ENCODE measurements around the gene OR7C2. TPM values are rescaled to one million over a fixed set of nuclear protein-coding genes. Genes with fewer than 3 reads are reported as not detected.

OR7C2 gene
- total RNA-seq, 4 donors from 2014 or later: not detected

DNA sequence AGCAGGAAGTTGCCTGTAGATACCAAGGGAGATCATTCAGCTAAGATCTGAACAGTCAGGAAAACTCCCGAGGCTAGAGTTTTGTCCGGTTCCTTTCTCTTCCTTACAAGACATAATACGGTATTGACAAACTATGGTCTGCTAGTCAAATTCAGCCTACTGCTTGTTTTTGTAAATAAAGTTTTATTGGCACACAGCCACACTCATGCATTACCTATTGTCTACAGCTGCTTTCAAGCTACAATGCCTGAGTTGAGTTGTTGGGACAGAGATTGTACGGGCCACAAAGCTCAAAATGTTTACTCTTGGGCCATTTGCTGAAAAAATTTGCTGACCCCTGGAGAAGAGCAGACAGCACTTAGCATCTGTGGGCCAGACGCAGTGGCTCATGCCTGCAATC, 35.8 kb downstream of the OR7C2 start:
- Histone ChIP-seq H3K4me3 (no peak overlapping the region), H3K4me1 (peaks cover 3 to 12% (median 8%) of the 10 kb centered on the region in 3 donors), H3K27me3 (peaks cover 0 to 75% (median 7%) of the 10 kb centered on the region in 4 donors), H3K9me3 (no peaks in the 10 kb centered on the region), H3K36me3 (no peaks in the 10 kb centered on the region), H3K27ac (no peak overlapping the region)
- no peak for TF ChIP-seq POLR2A (IDR thresholded peaks at IDR 0.05)
- TF ChIP-seq, protein P1, sequence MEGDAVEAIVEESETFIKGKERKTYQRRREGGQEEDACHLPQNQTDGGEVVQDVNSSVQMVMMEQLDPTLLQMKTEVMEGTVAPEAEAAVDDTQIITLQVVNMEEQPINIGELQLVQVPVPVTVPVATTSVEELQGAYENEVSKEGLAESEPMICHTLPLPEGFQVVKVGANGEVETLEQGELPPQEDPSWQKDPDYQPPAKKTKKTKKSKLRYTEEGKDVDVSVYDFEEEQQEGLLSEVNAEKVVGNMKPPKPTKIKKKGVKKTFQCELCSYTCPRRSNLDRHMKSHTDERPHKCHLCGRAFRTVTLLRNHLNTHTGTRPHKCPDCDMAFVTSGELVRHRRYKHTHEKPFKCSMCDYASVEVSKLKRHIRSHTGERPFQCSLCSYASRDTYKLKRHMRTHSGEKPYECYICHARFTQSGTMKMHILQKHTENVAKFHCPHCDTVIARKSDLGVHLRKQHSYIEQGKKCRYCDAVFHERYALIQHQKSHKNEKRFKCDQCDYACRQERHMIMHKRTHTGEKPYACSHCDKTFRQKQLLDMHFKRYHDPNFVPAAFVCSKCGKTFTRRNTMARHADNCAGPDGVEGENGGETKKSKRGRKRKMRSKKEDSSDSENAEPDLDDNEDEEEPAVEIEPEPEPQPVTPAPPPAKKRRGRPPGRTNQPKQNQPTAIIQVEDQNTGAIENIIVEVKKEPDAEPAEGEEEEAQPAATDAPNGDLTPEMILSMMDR (IDR thresholded peaks at IDR 0.05): no peak
- 44 to 48% methylated on average over 5 of the region's 5 CpGs for WGBS, 2 donors
- intact Hi-C loops (cut with DNase I): no loop called here
- DNase-seq: no peak

- Histone ChIP-seq H3K9me3 (no peaks in the 10 kb centered on the region), H3K36me3 (no peaks in the 10 kb centered on the region), H3K4me3 (no peak overlapping the region), H3K27ac (no peak overlapping the region), H3K27me3 (peaks cover 0 to 77% (median 7%) of the 10 kb centered on the region in 4 donors), H3K4me1 (peaks cover 3 to 12% (median 8%) of the 10 kb centered on the region in 3 donors)
- no peak for DNase-seq
- 41 to 58% methylated on average over 5 to 6 of the region's 6 CpGs for WGBS, 2 donors
- intact Hi-C loops (cut with DNase I): no loop called here
- TF ChIP-seq POLR2A (IDR thresholded peaks at IDR 0.05): no peak
- TF ChIP-seq, protein P1 (IDR thresholded peaks at IDR 0.05): no peak
These were observed 37.0 kb downstream of the OR7C2 start for GRCh38 chr19:14978161-14978776.

- H3K27ac ChIP-seq: no peak within 1 kb of the TSS
- intact Hi-C loops (cut with DNase I): no loop called here
- no peaks in the 10 kb centered on the region for H3K36me3 ChIP-seq
- peaks cover 3 to 12% (median 8%) of the 10 kb centered on the region in 3 donors for H3K4me1 ChIP-seq
- no CpG with 5 or more reads among the region's 84 CpGs for WGBS, 2 donors
- no peak for DNase-seq
- H3K9me3 ChIP-seq: no peaks in the 10 kb centered on the region
- H3K27me3 ChIP-seq: peaks cover 0 to 81% (median 7%) of the 10 kb centered on the region in 4 donors
- peak within 1 kb of the TSS in 2 of 4 donors; percentile 34 to 42 for H3K4me3 ChIP-seq
- TF ChIP-seq, protein P1 (IDR thresholded peaks at IDR 0.05): no peak
- TF ChIP-seq POLR2A (IDR thresholded peaks at IDR 0.05): no peak
These were observed 38.4 kb downstream of the OR7C2 start, which contains the start of gene SLC1A6 for GRCh38 chr19:14979476-14980255. Gene SLC1A6, minus strand, starts transcription at chr19:14979864. Its CDS starts 6,954 bp downstream, at chr19:14972910.

- Histone ChIP-seq H3K9me3 (no peaks in the 10 kb centered on the region), H3K36me3 (no peaks in the 10 kb centered on the region), H3K27me3 (peaks cover 0 to 33% (median 1%) of the 10 kb centered on the region in 4 donors), H3K4me1 (peaks cover 0 to under 1% (median 0%) of the 10 kb centered on the region in 3 donors), H3K27ac (no peak overlapping the region), H3K4me3 (no peak overlapping the region)
- intact Hi-C loops (cut with DNase I): no loop called here
- no peak for DNase-seq
- 32 to 51% methylated on average over 5 of the region's 5 CpGs for WGBS, 2 donors
- TF ChIP-seq, protein P1 (IDR thresholded peaks at IDR 0.05): no peak
- TF ChIP-seq POLR2A (IDR thresholded peaks at IDR 0.05): no peak
These were observed 43.8 kb downstream of the OR7C2 start for GRCh38 chr19:14985133-14985532.

Other genes starting within 250 kb of the OR7C2 start
- 1 to 10 TPM in 3 of 4 donors, under 1 TPM in 1; 0.49 to 5.8 (median 4.0) TPM for gene ADGRE2, start 162.9 kb upstream of the OR7C2 start, total RNA-seq
- under 1 TPM in 1 of 4 donors, not detected in 3; 0.38 TPM for gene OR7A5, start 106.3 kb upstream of the OR7C2 start, total RNA-seq
- gene OR7C1, start 106.3 kb upstream of the OR7C2 start, total RNA-seq: not detected
- not detected for gene OR7A10, start 92.6 kb upstream of the OR7C2 start, total RNA-seq
- not detected for gene OR7A17, start 55.4 kb upstream of the OR7C2 start, total RNA-seq
- gene SLC1A6, start 38.4 kb downstream of the OR7C2 start, total RNA-seq: not detected
- under 1 TPM in 2 of 4 donors, not detected in 2; 0.42 to 0.44 TPM for gene CASP14, start 108.0 kb downstream of the OR7C2 start, total RNA-seq
- not detected for gene OR1I1, start 140.7 kb downstream of the OR7C2 start, total RNA-seq
- 10 to 100 TPM in 1 of 4 donors, 1 to 10 TPM in 3; 1.4 to 10.3 (median 4.6) TPM for gene SYDE1, start 165.9 kb downstream of the OR7C2 start, total RNA-seq